ENCODE results near the gene NUBP2. TPM values are rescaled to one million over a fixed set of nuclear protein-coding genes. Genes with fewer than 3 reads are reported as not detected.

Gene NUBP2
- total and polyA plus RNA-seq, 2 donors (not counting 1 experiment from before 2014, with no cell fraction given) = 13.5 to 43.6 TPM

DNA sequence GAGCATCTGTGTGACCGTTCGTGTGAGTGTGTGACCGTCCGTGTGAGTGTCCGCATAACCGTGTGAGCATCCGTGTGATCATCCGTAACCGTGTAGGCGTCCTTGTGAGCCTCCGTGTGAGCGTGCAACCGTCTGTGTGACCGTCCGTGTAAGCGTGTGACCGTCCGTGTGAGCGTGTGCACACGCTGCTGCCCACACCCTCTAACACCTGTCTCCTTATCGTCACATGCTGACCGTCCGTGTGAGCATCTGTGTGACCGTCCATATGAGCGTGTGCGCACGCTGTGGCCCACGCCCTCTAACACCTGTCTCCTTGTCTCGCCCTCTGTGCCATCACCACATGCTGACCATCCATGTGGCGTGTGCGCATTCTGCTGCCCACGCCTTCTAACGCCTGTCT, 42.5 kb upstream of the NUBP2 start:
- H3K9ac ChIP-seq (ENCODE audit: insufficient read depth, low read length) = no peak overlapping the region
- no peaks in the 10 kb centered on the region for H4K20me1 ChIP-seq (ENCODE audit: control insufficient read depth, extremely low read depth, insufficient read depth, low read length)
- no peak overlapping the region for H2AFZ ChIP-seq (ENCODE audit: low read length)
- H3K36me3 ChIP-seq (ENCODE audit: control insufficient read depth, insufficient read depth, low read length) = peaks cover 8% of the 10 kb centered on the region
- no peak for DNase-seq (ENCODE audit: low read depth in 2 of 2)
- peaks cover 6% of the 10 kb centered on the region for H3K9me3 ChIP-seq (ENCODE audit: control insufficient read depth, insufficient read depth, low read depth, low read length)
- TF ChIP-seq, protein P1, sequence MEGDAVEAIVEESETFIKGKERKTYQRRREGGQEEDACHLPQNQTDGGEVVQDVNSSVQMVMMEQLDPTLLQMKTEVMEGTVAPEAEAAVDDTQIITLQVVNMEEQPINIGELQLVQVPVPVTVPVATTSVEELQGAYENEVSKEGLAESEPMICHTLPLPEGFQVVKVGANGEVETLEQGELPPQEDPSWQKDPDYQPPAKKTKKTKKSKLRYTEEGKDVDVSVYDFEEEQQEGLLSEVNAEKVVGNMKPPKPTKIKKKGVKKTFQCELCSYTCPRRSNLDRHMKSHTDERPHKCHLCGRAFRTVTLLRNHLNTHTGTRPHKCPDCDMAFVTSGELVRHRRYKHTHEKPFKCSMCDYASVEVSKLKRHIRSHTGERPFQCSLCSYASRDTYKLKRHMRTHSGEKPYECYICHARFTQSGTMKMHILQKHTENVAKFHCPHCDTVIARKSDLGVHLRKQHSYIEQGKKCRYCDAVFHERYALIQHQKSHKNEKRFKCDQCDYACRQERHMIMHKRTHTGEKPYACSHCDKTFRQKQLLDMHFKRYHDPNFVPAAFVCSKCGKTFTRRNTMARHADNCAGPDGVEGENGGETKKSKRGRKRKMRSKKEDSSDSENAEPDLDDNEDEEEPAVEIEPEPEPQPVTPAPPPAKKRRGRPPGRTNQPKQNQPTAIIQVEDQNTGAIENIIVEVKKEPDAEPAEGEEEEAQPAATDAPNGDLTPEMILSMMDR (conservative IDR thresholded peaks at IDR 0.05 in 1 of 2, IDR thresholded peaks at IDR 0.05 in 1 of 2; ENCODE audit: low read depth in 1 of 2, low read length in 2 of 2) = no peak
- no peak for TF ChIP-seq EZH2 (IDR thresholded peaks at IDR 0.05; ENCODE audit: low read length, missing control alignments)
- no peaks in the 10 kb centered on the region for H3K27me3 ChIP-seq (ENCODE audit: control insufficient read depth, insufficient read depth, low read length)
- no peaks in the 10 kb centered on the region for H3K4me1 ChIP-seq (ENCODE audit: control insufficient read depth, extremely low read depth, insufficient read depth, low read length)
- no peak overlapping the region for H3K4me3 ChIP-seq (replicated peaks in 1 of 4; ENCODE audit: control extremely low read depth in 1 of 4, insufficient read depth in 1 of 4, low read depth in 3 of 4, low read length in 4 of 4)
- H3K79me2 ChIP-seq (ENCODE audit: control insufficient read depth, insufficient read depth, low read length) = peaks cover 2% of the 10 kb centered on the region
- H3K4me2 ChIP-seq (ENCODE audit: extremely low read depth, insufficient read depth, low read length) = no peak overlapping the region
- H3K27ac ChIP-seq (ENCODE audit: insufficient read depth, low read length) = no peak overlapping the region

- H3K27ac ChIP-seq (ENCODE audit: insufficient read depth, low read length) = no peak overlapping the region
- no peak for DNase-seq (ENCODE audit: low read depth in 2 of 2)
- no peak for TF ChIP-seq EZH2 (IDR thresholded peaks at IDR 0.05; ENCODE audit: low read length, missing control alignments)
- TF ChIP-seq, protein P1 (conservative IDR thresholded peaks at IDR 0.05 in 1 of 2, IDR thresholded peaks at IDR 0.05 in 1 of 2; ENCODE audit: low read depth in 1 of 2, low read length in 2 of 2) = no peak
- H3K27me3 ChIP-seq (ENCODE audit: control insufficient read depth, insufficient read depth, low read length) = no peaks in the 10 kb centered on the region
- H3K9me3 ChIP-seq (ENCODE audit: control insufficient read depth, insufficient read depth, low read depth, low read length) = peaks cover 4% of the 10 kb centered on the region
- H3K4me3 ChIP-seq (replicated peaks in 1 of 4; ENCODE audit: control extremely low read depth in 1 of 4, insufficient read depth in 1 of 4, low read depth in 3 of 4, low read length in 4 of 4) = no peak overlapping the region
- H3K9ac ChIP-seq (ENCODE audit: insufficient read depth, low read length) = no peak overlapping the region
- H3K36me3 ChIP-seq (ENCODE audit: control insufficient read depth, insufficient read depth, low read length) = peaks cover 6% of the 10 kb centered on the region
- H3K79me2 ChIP-seq (ENCODE audit: control insufficient read depth, insufficient read depth, low read length) = no peaks in the 10 kb centered on the region
- no peaks in the 10 kb centered on the region for H3K4me1 ChIP-seq (ENCODE audit: control insufficient read depth, extremely low read depth, insufficient read depth, low read length)
- H3K4me2 ChIP-seq (ENCODE audit: extremely low read depth, insufficient read depth, low read length) = no peak overlapping the region
- no peaks in the 10 kb centered on the region for H4K20me1 ChIP-seq (ENCODE audit: control insufficient read depth, extremely low read depth, insufficient read depth, low read length)
- H2AFZ ChIP-seq (ENCODE audit: low read length) = no peak overlapping the region
These were observed 41.8 kb upstream of the NUBP2 start for GRCh38 chr16:1740781-1741490.

GRCh38 chr16:1741553-1742165, 41.1 kb upstream of the NUBP2 start:
- Histone ChIP-seq H4K20me1 (ENCODE audit: control insufficient read depth, extremely low read depth, insufficient read depth, low read length) (no peaks in the 10 kb centered on the region), H3K36me3 (ENCODE audit: control insufficient read depth, insufficient read depth, low read length) (peaks cover 6% of the 10 kb centered on the region)
- DNase-seq (ENCODE audit: low read depth in 2 of 2) = no peak

More at GRCh38 chr16:1741553-1742165, 41.1 kb upstream of the NUBP2 start:
- Histone ChIP-seq H3K9ac (ENCODE audit: insufficient read depth, low read length) (no peak overlapping the region), H3K79me2 (ENCODE audit: control insufficient read depth, insufficient read depth, low read length) (no peaks in the 10 kb centered on the region), H3K4me2 (ENCODE audit: extremely low read depth, insufficient read depth, low read length) (no peak overlapping the region), H3K4me1 (ENCODE audit: control insufficient read depth, extremely low read depth, insufficient read depth, low read length) (no peaks in the 10 kb centered on the region), H2AFZ (ENCODE audit: low read length) (no peak overlapping the region), H3K4me3 (replicated peaks in 1 of 4; ENCODE audit: control extremely low read depth in 1 of 4, insufficient read depth in 1 of 4, low read depth in 3 of 4, low read length in 4 of 4) (no peak overlapping the region), H3K27me3 (ENCODE audit: control insufficient read depth, insufficient read depth, low read length) (no peaks in the 10 kb centered on the region), H3K9me3 (ENCODE audit: control insufficient read depth, insufficient read depth, low read depth, low read length) (peaks cover 4% of the 10 kb centered on the region), H3K27ac (ENCODE audit: insufficient read depth, low read length) (no peak overlapping the region)
- no peak for TF ChIP-seq EZH2 (IDR thresholded peaks at IDR 0.05; ENCODE audit: low read length, missing control alignments)
- TF ChIP-seq, protein P1 (conservative IDR thresholded peaks at IDR 0.05 in 1 of 2, IDR thresholded peaks at IDR 0.05 in 1 of 2; ENCODE audit: low read depth in 1 of 2, low read length in 2 of 2) = no peak

All from fibroblast of lung (primary cell).